NCI-H146 treated with DMSO at 0.1 percent for 48 hours (cell line): ENCODE data around the gene WWC2.
"Not testable (repeated sequence)": the region's sequence is repeated elsewhere in the genome, so short reads cannot be mapped to it uniquely, and the experiment has no call there.

Source experiments
- DNase-seq: peaks from one replicate; lab custom pipeline; 2025; ENCODE audit not compliant: unreplicated experiment; lab: John Stamatoyannopoulos, UW

WWC2 gene

DNA sequence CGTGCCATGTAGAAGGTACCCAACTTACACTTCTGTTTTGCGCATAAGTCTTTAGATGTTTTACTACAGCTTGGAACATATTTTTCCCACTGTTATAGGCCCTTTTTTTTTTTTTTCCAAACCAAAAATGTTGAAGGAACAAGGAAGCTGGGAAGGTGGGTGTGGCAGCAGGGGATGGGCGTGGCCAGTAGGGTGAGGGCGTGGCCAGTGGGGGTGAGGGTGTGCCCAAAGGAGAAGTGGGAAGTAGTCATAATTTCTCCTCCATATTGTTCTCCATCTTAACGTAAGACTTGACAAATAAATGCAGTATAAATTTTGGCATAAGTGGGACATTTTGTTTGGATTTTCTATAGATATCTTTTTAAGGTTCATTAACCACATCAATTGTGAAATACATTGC is 190.6 kb downstream of the WWC2 start:
- DNase-seq: no peak

GRCh38 chr4:183291070-183291469 is 192.0 kb downstream of the WWC2 start:
- DNase-seq: no peak

DNA sequence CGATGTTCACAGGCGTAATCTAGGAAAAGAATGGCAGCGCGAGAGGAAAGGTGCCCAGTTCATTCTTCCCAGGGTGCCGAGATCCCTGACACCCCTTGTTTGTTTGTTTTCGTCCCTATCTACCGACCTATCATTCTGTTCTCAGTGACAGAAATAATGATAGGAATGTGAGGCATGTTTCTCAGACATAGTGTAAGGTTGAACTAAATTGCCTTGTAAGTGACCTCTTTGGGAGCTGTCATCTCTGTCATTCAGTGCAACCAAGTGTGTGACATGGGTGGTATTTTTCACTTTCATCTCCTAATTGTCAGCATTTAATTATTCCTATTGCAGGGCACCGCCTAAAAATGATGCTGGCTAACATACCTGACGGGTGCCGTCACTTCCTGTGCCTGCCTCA is 196.7 kb downstream of the WWC2 start:
- no peak for DNase-seq

GRCh38 chr4:183297675-183298074 is 198.6 kb downstream of the WWC2 start:
- no peak for DNase-seq

GRCh38 chr4:183299464-183299863 is 200.4 kb downstream of the WWC2 start:
- no peak for DNase-seq

DNA sequence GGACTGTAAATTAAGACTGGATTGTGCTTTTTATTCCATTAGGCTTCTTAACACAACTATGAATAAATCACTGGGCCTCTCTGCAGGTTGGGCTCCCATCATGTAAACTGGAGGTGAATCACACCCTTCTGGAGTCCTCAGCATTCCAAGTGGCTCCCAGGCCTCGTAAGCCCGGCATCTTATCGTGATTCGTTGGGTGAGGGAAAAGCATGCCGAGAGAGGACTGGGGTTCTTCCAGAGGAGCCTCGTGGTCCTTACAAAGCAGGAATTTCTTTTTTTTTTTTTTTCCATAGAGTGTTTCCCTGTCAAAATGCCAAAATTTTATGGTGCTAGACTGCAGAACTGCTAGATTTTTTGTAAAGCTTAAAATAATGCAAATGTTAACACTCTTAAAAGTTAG is 201.0 kb downstream of the WWC2 start:
- no peak for DNase-seq

GRCh38 chr4:183300655-183301054 is 201.6 kb downstream of the WWC2 start:
- no peak for DNase-seq

DNA sequence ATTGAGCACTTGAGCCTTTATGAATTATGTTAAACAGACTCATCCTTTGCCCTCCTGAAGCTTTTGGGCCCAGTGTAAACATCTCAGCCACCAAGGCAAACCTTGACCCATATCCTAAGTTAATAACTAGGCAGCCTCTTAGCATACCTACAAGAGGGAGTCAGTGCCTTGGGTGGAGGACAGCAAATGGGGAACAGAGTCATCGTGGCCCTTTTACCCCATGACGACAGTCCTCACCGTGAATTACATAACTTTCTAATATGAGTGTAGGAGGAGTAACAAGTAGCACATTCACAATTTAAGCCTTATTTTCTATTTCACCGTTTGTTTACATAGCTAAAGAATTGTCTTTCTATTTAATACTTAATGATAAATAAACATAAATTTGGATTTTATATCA is 204.2 kb downstream of the WWC2 start:
- DNase-seq: no peak

DNA sequence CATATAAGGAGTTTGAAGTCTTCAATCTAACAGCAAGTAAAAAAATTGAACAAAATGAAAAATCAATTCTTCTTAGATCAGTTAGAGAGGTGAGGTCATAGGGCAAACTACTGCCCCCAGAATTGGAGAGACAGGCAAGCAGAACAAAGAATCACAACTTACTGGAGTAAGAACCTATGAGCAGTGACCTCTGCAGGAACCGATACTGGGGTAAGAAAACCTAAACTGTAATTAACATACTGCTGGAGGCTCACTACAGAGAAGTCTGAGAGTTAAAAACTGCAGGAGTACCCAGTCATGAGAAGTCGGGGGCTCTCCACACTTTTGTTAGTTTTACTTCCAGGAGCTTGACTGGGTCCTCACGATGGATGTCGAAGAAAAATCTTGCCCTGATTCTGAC is 205.0 kb downstream of the WWC2 start:
- no peak for DNase-seq

GRCh38 chr4:183304538-183304937 is 205.5 kb downstream of the WWC2 start:
- no peak for DNase-seq

GRCh38 chr4:183306811-183307210 is 207.8 kb downstream of the WWC2 start:
- no peak for DNase-seq

DNA sequence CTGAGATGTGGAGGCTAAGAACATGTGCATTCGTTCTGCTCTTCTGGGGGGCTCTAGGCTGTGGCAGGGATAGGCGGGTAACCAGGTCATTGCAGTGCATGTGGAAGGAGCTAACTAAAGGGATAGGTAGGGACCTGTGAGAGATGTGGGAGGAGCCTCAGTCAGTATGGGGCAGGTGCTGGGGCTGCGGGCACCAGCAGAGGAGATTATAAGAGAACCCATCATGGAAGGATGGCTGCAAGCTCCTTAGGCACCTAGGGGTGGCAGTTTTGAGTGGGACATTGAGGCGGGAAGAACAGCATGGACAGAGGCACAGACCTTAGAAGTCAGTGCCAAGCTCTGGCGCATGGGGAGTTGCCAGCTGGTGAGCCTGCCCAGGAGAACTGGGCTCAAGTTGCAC is 213.8 kb downstream of the WWC2 start:
- no peak for DNase-seq

DNA sequence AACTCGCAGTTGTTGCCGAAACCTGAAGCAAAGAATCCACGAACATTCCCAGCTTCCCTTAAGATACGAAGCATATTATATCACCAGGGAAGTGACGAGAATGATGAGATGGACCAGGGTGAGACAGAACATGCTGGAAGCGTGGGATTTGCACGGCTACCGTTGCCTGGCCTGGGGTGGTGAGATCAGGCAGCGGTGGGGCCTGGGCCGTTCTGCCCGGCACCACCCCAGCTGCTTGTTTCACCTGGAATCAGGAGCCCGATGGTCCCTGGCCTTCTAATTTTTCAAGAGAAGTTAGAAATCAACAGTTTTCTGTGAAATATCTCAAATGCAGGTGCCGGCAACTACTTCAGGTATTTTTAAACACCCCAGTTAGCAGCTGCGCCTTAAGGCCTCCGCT is 215.3 kb downstream of the WWC2 start:
- no peak for DNase-seq

GRCh38 chr4:183314806-183315205 is 215.7 kb downstream of the WWC2 start:
- DNase-seq: no peak

DNA sequence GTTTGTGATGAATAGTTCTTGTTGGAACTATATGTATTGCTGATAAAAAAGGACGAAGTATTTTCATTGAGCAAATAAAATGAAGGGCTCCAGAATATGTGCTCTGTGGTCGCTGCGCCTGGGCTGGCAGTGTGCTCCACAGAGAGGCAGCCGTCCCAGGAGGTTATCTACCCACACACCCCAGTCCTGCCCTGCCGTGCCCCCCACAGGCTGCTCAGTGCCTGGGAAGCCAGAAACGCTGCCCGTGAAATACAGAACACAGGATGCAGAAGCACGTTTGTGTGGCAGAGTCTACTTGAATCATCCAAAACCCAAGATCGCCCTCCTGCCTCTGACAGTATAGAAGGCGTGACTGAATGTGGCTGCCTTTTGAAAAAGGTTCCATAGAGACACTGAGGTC is 219.6 kb downstream of the WWC2 start:
- DNase-seq: no peak

- DNase-seq: no peak
These were observed 221.4 kb downstream of the WWC2 start, which contains the start of gene CLDN22 for GRCh38 chr4:183320211-183321059. CLDN22 (minus strand) TSS chr4:183320276; CDS start chr4:183320218, 58 bp downstream.

- no peak for DNase-seq
These were observed 222.0 kb downstream of the WWC2 start for GRCh38 chr4:183321079-183321478.

GRCh38 chr4:183321516-183321915 is 222.5 kb downstream of the WWC2 start:
- no peak for DNase-seq

GRCh38 chr4:183322326-183322725 is 223.3 kb downstream of the WWC2 start, which contains the start of gene CLDN24:
CLDN24 (minus strand) TSS chr4:183322426; CDS start chr4:183322426, 0 bp downstream.
- no peak for DNase-seq

- no peak for DNase-seq
These were observed 224.2 kb downstream of the WWC2 start for GRCh38 chr4:183323295-183323694.

GRCh38 chr4:183324056-183324455 is 225.0 kb downstream of the WWC2 start:
- DNase-seq: not testable (repeated sequence)

DNA sequence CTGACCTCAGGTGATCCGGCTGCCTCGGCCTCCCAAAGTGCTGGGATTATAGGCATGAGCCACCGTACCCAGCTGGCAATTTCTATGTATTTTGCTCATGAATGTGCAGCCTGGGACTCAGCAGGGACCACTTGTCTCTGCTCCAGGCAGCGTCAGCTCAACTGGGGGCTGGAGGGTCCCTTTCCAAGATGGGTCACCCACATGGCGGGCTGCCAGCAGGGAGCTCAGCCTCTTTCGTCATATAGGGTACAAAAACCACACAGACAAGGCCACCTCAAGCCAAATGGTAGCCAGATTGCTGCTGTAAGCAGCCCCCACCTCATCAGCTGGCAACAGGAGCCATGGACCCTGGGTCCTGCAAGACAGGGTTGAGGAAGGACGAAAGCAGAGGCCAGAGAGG is 225.6 kb downstream of the WWC2 start:
- no peak for DNase-seq

GRCh38 chr4:183326387-183326786 is 227.3 kb downstream of the WWC2 start:
- not testable (repeated sequence) for DNase-seq
